K562 (cell line): ENCODE data around the gene ACP4.
"Not testable (repeated sequence)": the region's sequence is repeated elsewhere in the genome, so short reads cannot be mapped to it uniquely, and the experiment has no call there.

Experiments used
- CREB1 ChIP-seq, 2 experiments: sonication (generic) in 1 of 2; formaldehyde crosslinking in 1 of 2; IDR thresholded peaks; 2 replicates each; pipeline versions ENCODE4 v1.6.1 to v1.8.0; 2012 to 2022; ENCODE audit warnings: inconsistent platforms in 1 of 2, mild to moderate bottlenecking in 1 of 2, missing genetic modification reagents in 1 of 2, moderate library complexity in 1 of 2
- PHF20 ChIP-seq: fragments of 450-650 bp; IDR thresholded peaks from 2 replicates; pipeline ENCODE4 v1.6.1; 2018; ENCODE audit not compliant: partially characterized antibody
- ZEB2 ChIP-seq: fragments of 450-650 bp; IDR thresholded peaks from 2 replicates; pipeline ENCODE4 v1.6.1; 2016

GRCh38 chr19:50772912-50773311 is 17.3 kb upstream of the ACP4 start:
- not testable (repeated sequence) for TF ChIP-seq ZEB2; CREB1 (IDR thresholded peaks at IDR 0.05); CREB1 (CRISPR knock-in tag; IDR thresholded peaks at IDR 0.05); PHF20
